IMR-90 (cell line): ENCODE measurements around the gene MAPK13. TPM values are rescaled to one million over a fixed set of nuclear protein-coding genes. Genes with fewer than 3 reads are reported as not detected.

ENCODE experiments used
- ATAC-seq: fragments of 200-7000 bp; cut with Tn5 transposase; 2 replicates; pipeline ENCODE4 v1.9.1; 2020; ENCODE audit warnings: low read depth, mild to moderate bottlenecking, moderate library complexity
- BruUV-seq: library from RNA; stranded (reverse); fragments of 400-500 nt; replicated peaks from 2 replicates; lab custom pipeline; 2021; lab: Mats Ljungman, UMichigan
- CTCF ChIA-PET: fragments of 300-600 bp; formaldehyde crosslinking; extraction: SDS; loops from one replicate; lab custom pipeline; 2021; ENCODE audit warnings: antibody characterized with exemption; lab: Yijun Ruan, JAX
- POLR2A ChIA-PET: fragments of 300-600 bp; sonication (Branson Sonifier 250); formaldehyde crosslinking; loops from one replicate; lab custom pipeline; 2022; ENCODE audit warnings: antibody characterized with exemption; ENCODE audit not compliant: unreplicated experiment; lab: Charles Lee
- DNase-seq: peaks from one replicate; pipeline ENCODE4 v3.0.0; 2013
- H2AFZ ChIP-seq: replicated peaks from 2 replicates; pipeline ENCODE3; 2013; ENCODE audit warnings: low read length, mild to moderate bottlenecking; ENCODE audit not compliant: poor library complexity
- H2AK5ac ChIP-seq: 2 replicates; pipeline ENCODE4 v1.6.1; 2013; ENCODE audit warnings: low read depth, low read length, inconsistent platforms
- H2AK9ac ChIP-seq: replicated peaks from 2 replicates; pipeline ENCODE3; 2013; ENCODE audit warnings: mild to moderate bottlenecking, low read depth, low read length, moderate library complexity; ENCODE audit not compliant: poor library complexity
- H2BK120ac ChIP-seq: 2 replicates; pipeline ENCODE4 v1.6.1; 2013; ENCODE audit warnings: low read depth, low read length, inconsistent platforms
- H2BK15ac ChIP-seq: 3 replicates; pipeline ENCODE4 v1.6.1; 2013; ENCODE audit warnings: low read depth, low read length, inconsistent platforms
- H2BK20ac ChIP-seq: 2 replicates; pipeline ENCODE4 v1.6.1; 2013; ENCODE audit warnings: low read depth, mild to moderate bottlenecking, inconsistent platforms, low read length, moderate library complexity
- H2BK5ac ChIP-seq: 2 replicates; pipeline ENCODE4 v1.6.1; 2013; ENCODE audit warnings: mild to moderate bottlenecking, low read depth, low read length, inconsistent platforms; ENCODE audit not compliant: poor library complexity, severe bottlenecking
- H3K14ac ChIP-seq: replicated peaks from 2 replicates; pipeline ENCODE4 v1.6.1; 2013; ENCODE audit warnings: low read depth, low read length, inconsistent platforms
- H3K18ac ChIP-seq: 2 replicates; pipeline ENCODE4 v1.6.1; 2013; ENCODE audit warnings: low read depth, low read length, control low read depth
- H3K23ac ChIP-seq: 2 replicates; pipeline ENCODE4 v1.6.1; 2013; ENCODE audit warnings: low read depth, low read length, inconsistent platforms
- H3K27ac ChIP-seq: 2 replicates; pipeline ENCODE4 v1.5.1; 2013; ENCODE audit warnings: mild to moderate bottlenecking, control low read depth, low read length; ENCODE audit not compliant: insufficient read depth
- H3K27me3 ChIP-seq: 2 replicates; pipeline ENCODE4 v1.6.1; 2013; ENCODE audit warnings: low read length; ENCODE audit not compliant: control insufficient read depth, insufficient read depth
- H3K36me3 ChIP-seq: 2 replicates; pipeline ENCODE4 v1.6.1; 2013; ENCODE audit warnings: low read length, mixed read lengths; ENCODE audit not compliant: control insufficient read depth, insufficient read depth
- H3K4ac ChIP-seq: 2 replicates; pipeline ENCODE4 v1.6.1; 2013; ENCODE audit warnings: low read depth, low read length, inconsistent platforms
- H3K4me1 ChIP-seq: 2 replicates; pipeline ENCODE4 v1.6.1; 2013; ENCODE audit warnings: low read length, mixed read lengths; ENCODE audit not compliant: control insufficient read depth, insufficient read depth
- H3K4me2 ChIP-seq: 2 replicates; pipeline ENCODE4 v1.6.1; 2013; ENCODE audit warnings: low read depth, mild to moderate bottlenecking, control low read depth, low read length, moderate library complexity
- H3K4me3 ChIP-seq: 2 replicates; pipeline ENCODE4 v1.5.1; 2013; ENCODE audit warnings: low read depth, mild to moderate bottlenecking, control low read depth, low read length, moderate library complexity; ENCODE audit not compliant: insufficient read depth
- H3K56ac ChIP-seq: 2 replicates; pipeline ENCODE4 v1.6.1; 2013; ENCODE audit warnings: low read length, inconsistent platforms; ENCODE audit not compliant: insufficient read depth; ENCODE audit errors: extremely low read depth
- H3K79me1 ChIP-seq, 2 experiments: 2 replicates each; pipeline ENCODE4 v1.6.1; 2013; ENCODE audit warnings: low read length in 2 of 2, inconsistent platforms in 1 of 2, low read depth in 1 of 2
- H3K9ac ChIP-seq: 2 replicates; pipeline ENCODE4 v1.6.1; 2013; ENCODE audit warnings: low read depth, low read length, control low read depth
- H3K9me1 ChIP-seq: 2 replicates; pipeline ENCODE4 v1.6.1; 2013; ENCODE audit warnings: low read length, inconsistent platforms; ENCODE audit not compliant: insufficient read depth
- H3K9me3 ChIP-seq: 2 replicates; pipeline ENCODE4 v1.6.1; 2013; ENCODE audit warnings: low read length; ENCODE audit not compliant: control insufficient read depth, insufficient read depth
- H4K20me1 ChIP-seq: 2 replicates; pipeline ENCODE4 v1.6.1; 2013; ENCODE audit warnings: low read length, inconsistent platforms; ENCODE audit not compliant: insufficient read depth
- H4K5ac ChIP-seq: 2 replicates; pipeline ENCODE4 v1.6.1; 2013; ENCODE audit warnings: mild to moderate bottlenecking, low read depth, low read length, control low read depth
- H4K8ac ChIP-seq, 2 experiments: 2 replicates each; pipeline ENCODE4 v1.6.1; 2013; ENCODE audit warnings: low read depth in 2 of 2, low read length in 2 of 2, control low read depth in 1 of 2, inconsistent platforms in 1 of 2
- H4K91ac ChIP-seq: 2 replicates; pipeline ENCODE4 v1.6.1; 2013; ENCODE audit warnings: low read depth, low read length, inconsistent platforms; ENCODE audit not compliant: insufficient read depth
- BHLHE40 ChIP-seq: fragments of 150-350 bp; IDR thresholded peaks from 2 replicates; pipeline ENCODE4 v1.6.1; 2016; ENCODE audit warnings: mild to moderate bottlenecking, low read depth, low read length
- CHD1 ChIP-seq: IDR thresholded peaks from 2 replicates; pipeline ENCODE4 v1.6.1; 2012; ENCODE audit warnings: low read depth, low read length, improper control_type of control experiment
- FOS ChIP-seq: fragments of 150-350 bp; IDR thresholded peaks from 2 replicates; pipeline ENCODE4 v1.6.1; 2016; ENCODE audit warnings: low read depth, low read length
- MAFK ChIP-seq: IDR thresholded peaks from 2 replicates; pipeline ENCODE4 v1.6.1; 2012; ENCODE audit warnings: low read depth, low read length, improper control_type of control experiment
- MAZ ChIP-seq: IDR thresholded peaks from 2 replicates; pipeline ENCODE4 v1.6.1; 2012; ENCODE audit warnings: low read depth, mild to moderate bottlenecking, low read length, improper control_type of control experiment, moderate library complexity, borderline replicate concordance
- NFE2L2 ChIP-seq: fragments of 150-350 bp; IDR thresholded peaks from 2 replicates; pipeline ENCODE4 v1.6.1; 2016; ENCODE audit warnings: low read depth, mild to moderate bottlenecking, low read length
- POLR2A ChIP-seq: IDR thresholded peaks from 2 replicates; pipeline ENCODE4 v1.6.1; 2012; ENCODE audit warnings: mild to moderate bottlenecking, low read depth, low read length
- RAD21 ChIP-seq: IDR thresholded peaks from 2 replicates; pipeline ENCODE4 v1.6.1; 2012; ENCODE audit warnings: low read length, improper control_type of control experiment
- RFX5 ChIP-seq: IDR thresholded peaks from 2 replicates; pipeline ENCODE4 v1.8.0; 2012; ENCODE audit warnings: low read depth, mild to moderate bottlenecking, low read length, moderate library complexity
- SMC3 ChIP-seq: fragments of 150-350 bp; IDR thresholded peaks from 2 replicates; pipeline ENCODE4 v1.6.1; 2016; ENCODE audit warnings: low read depth, mild to moderate bottlenecking, antibody characterized with exemption, low read length, moderate library complexity
- WGBS, 2 experiments: methylation state at CpG; one replicate each; pipeline versions ENCODE4 v1.1.5 to v1.1.7; 2013; ENCODE audit warnings: missing lambda C conversion rate in 2 of 2; ENCODE audit not compliant: insufficient read length in 1 of 2; ENCODE audit errors: extremely low coverage in 2 of 2; 5-methylcytosine and 5-hydroxymethylcytosine counted together
- dilution Hi-C: fragments of 300-500 bp; cut with HindIII; formaldehyde crosslinking; loops from one replicate; pipeline ENCODE4 v1.14.3; 2018; ENCODE audit warnings: low sequenced_read_pairs; ENCODE audit not compliant: unreplicated experiment
- in situ Hi-C: fragments of 300-500 bp; cut with MboI; formaldehyde crosslinking; loops from 3 replicates; pipeline ENCODE4 v1.14.3; 2019; ENCODE audit warnings: low sequenced_read_pairs, inconsistent platforms, mixed read lengths
- intact Hi-C: fragments of 100-400 bp; cut with micrococcal nuclease; formaldehyde crosslinking; loops from 2 replicates; pipeline ENCODE4 v1.10.0; 2022
- polyA plus RNA-seq, 3 experiments: library from polyadenylated mRNA; depleted of rRNA; stranded (reverse); fragments of >200 nt; gene quantifications; 2 replicates each; pipeline ENCODE4 v1.2.3, GENCODE V29; 2012; ENCODE audit warnings: low replicate concordance in 1 of 3
- total RNA-seq: library from RNA; depleted of rRNA; stranded (reverse); fragments of >200 nt; gene quantifications from 2 replicates; pipeline ENCODE4 v1.2.3, GENCODE V29; 2012
- TF ChIP-seq, protein P1 (sequence below): fragments of 150-350 bp; IDR thresholded peaks from 2 replicates; pipeline ENCODE4 v1.6.1; 2017; ENCODE audit warnings: mild to moderate bottlenecking, antibody characterized with exemption, low read length, low read depth
- TF ChIP-seq, protein P2 (sequence below): conservative IDR thresholded peaks from 2 replicates; pipeline ENCODE4 v1.5.1; 2012; ENCODE audit warnings: mild to moderate bottlenecking, low read depth, low read length, improper control_type of control experiment
- TF ChIP-seq, protein P3 (sequence below): fragments of 150-350 bp; IDR thresholded peaks from 2 replicates; pipeline ENCODE4 v1.6.1; 2016; ENCODE audit warnings: low read depth, mild to moderate bottlenecking, low read length, moderate library complexity, borderline replicate concordance

MAPK13 gene
- total and polyA plus RNA-seq, 2 of the 4 experiments (the other 2 are of a cell fraction) = 2.0 to 2.9 TPM

DNA sequence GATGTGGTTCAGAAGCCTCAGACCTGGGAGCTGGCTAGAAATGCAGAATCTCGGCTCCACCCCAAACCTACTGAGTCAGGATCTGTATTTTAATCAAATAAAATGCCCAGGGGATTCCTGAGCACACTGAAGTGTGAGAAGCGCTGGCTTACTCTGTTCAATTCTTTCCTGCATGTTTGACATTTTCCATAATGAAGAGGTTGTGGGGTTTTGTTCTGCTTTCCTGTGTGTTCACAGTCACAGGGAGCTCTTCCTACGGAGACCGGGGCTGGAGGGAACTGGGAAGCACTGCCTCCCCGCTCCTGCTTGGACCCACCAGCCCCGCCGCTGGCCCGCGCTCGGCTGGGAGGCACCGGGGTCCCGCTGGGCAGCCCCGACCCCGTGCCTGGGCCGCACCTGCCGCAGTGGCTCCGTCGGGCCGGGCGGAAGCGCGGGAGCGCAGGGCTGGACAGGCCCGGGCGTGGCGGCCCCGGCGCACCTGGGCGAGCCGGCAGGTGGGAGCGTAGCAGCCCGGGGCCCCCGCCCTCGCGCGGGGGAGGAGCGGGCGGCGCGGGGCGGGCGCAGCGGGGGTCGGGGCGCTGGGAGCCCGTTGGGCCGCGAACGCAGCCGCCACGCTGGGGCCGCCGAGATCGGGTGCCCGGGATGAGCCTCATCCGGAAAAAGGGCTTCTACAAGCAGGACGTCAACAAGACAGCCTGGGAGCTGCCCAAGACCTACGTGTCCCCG is at the start of gene MAPK13 (continued):
- no peak for TF ChIP-seq BHLHE40

DNA sequence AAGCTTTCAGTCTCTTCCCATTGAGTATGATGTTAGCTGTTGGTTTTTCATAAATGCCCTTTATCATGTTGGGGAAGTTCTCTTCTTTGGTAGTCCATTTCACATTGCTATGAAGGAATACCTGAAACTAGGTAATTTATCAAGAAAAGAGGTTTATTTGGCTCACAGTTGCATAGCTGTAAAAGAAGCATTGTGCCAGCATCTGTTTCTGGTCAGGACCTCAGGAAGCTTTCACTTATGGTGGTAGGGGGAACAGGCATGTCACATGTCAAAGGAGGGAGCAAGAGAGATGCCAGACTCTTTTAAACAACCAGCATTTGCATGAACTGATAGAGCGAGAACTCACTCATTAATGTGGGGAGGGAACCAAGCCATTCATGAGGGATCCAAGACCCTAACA is 48.0 kb upstream of the MAPK13 start:
- Histone ChIP-seq H3K4me2 (no peak overlapping the region), H2AFZ (no peak overlapping the region), H4K20me1 (0 out of 2 replicates have a peak, but pooled peaks cover 5% of the 10 kb centered on the region), H4K91ac (no peak overlapping the region), H3K23ac (no peak overlapping the region), H3K4me1 (no peaks in the 10 kb centered on the region), H3K36me3 (peaks cover 32% of the 10 kb centered on the region), H3K18ac (no peak overlapping the region), H3K9me1 (no peaks in the 10 kb centered on the region; the same call in 1 of the 2 replicates), H3K56ac (no peak overlapping the region), H3K27ac (no peak overlapping the region), H2AK9ac (no peak overlapping the region), H2BK120ac (no peak overlapping the region), H2BK20ac (no peak overlapping the region), H3K27me3 (no peaks in the 10 kb centered on the region), H2BK15ac (no peak overlapping the region), H3K79me1 (peaks cover 20 to 23% of the 10 kb centered on the region in 2 experiments; a peak in 3 of 4 replicates), H3K4ac (no peak overlapping the region), H4K5ac (no peak overlapping the region), H2AK5ac (no peak overlapping the region), H2BK5ac (no peak overlapping the region), H3K9ac (no peak overlapping the region), H3K14ac (no peak overlapping the region), H4K8ac (no peak overlapping the region), H3K4me3 (no peak overlapping the region), H3K9me3 (peaks cover 1% of the 10 kb centered on the region; the same call in 1 of the 2 replicates)
- intact Hi-C loops (no loop called here), dilution Hi-C loops (no loop called here), in situ Hi-C loops (no loop called here)
- no peak for DNase-seq
- CTCF ChIA-PET = no interaction called here
- no TSS peak for BruUV-seq
- POLR2A ChIA-PET = no interaction called here
- no CpG with 5 or more reads among the region's 1 CpG for WGBS, 2 experiments
- ATAC-seq = no peak
- TF ChIP-seq BHLHE40 = no peak
- TF ChIP-seq, protein P1, sequence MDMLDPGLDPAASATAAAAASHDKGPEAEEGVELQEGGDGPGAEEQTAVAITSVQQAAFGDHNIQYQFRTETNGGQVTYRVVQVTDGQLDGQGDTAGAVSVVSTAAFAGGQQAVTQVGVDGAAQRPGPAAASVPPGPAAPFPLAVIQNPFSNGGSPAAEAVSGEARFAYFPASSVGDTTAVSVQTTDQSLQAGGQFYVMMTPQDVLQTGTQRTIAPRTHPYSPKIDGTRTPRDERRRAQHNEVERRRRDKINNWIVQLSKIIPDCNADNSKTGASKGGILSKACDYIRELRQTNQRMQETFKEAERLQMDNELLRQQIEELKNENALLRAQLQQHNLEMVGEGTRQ = no peak
- no peak for TF ChIP-seq MAFK
- TF ChIP-seq MAZ = no peak
- TF ChIP-seq, protein P2, sequence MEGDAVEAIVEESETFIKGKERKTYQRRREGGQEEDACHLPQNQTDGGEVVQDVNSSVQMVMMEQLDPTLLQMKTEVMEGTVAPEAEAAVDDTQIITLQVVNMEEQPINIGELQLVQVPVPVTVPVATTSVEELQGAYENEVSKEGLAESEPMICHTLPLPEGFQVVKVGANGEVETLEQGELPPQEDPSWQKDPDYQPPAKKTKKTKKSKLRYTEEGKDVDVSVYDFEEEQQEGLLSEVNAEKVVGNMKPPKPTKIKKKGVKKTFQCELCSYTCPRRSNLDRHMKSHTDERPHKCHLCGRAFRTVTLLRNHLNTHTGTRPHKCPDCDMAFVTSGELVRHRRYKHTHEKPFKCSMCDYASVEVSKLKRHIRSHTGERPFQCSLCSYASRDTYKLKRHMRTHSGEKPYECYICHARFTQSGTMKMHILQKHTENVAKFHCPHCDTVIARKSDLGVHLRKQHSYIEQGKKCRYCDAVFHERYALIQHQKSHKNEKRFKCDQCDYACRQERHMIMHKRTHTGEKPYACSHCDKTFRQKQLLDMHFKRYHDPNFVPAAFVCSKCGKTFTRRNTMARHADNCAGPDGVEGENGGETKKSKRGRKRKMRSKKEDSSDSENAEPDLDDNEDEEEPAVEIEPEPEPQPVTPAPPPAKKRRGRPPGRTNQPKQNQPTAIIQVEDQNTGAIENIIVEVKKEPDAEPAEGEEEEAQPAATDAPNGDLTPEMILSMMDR = no peak
- TF ChIP-seq CHD1 = no peak
- no peak for TF ChIP-seq NFE2L2
- TF ChIP-seq FOS = no peak
- TF ChIP-seq SMC3 = no peak
- TF ChIP-seq, protein P3, sequence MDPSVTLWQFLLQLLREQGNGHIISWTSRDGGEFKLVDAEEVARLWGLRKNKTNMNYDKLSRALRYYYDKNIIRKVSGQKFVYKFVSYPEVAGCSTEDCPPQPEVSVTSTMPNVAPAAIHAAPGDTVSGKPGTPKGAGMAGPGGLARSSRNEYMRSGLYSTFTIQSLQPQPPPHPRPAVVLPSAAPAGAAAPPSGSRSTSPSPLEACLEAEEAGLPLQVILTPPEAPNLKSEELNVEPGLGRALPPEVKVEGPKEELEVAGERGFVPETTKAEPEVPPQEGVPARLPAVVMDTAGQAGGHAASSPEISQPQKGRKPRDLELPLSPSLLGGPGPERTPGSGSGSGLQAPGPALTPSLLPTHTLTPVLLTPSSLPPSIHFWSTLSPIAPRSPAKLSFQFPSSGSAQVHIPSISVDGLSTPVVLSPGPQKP = no peak
- no peak for TF ChIP-seq RAD21
- no peak for TF ChIP-seq RFX5
- no peak for TF ChIP-seq POLR2A
